HG03565 (cell line): Measurements from ENCODE around the gene TRPM3.

Experiments
- ATAC-seq: cut with Tn5 transposase; IDR thresholded peaks from one replicate; pipeline ENCODE4 v1.9.1; 2021; ENCODE audit warnings: mild to moderate bottlenecking, moderate library complexity; ENCODE audit not compliant: unreplicated experiment

Gene TRPM3

GRCh38 chr9:70616228-70616990 is 505.0 kb downstream of the TRPM3 start:
- no peak for ATAC-seq

- no peak for ATAC-seq
Measured at GRCh38 chr9:70615464-70616138, 505.8 kb downstream of the TRPM3 start.

- no peak for ATAC-seq
Measured at GRCh38 chr9:70614786-70615463, 506.5 kb downstream of the TRPM3 start.

GRCh38 chr9:70613024-70613768 is 508.2 kb downstream of the TRPM3 start:
- no peak for ATAC-seq

- no peak for ATAC-seq
Measured at GRCh38 chr9:70610287-70610644, 511.2 kb downstream of the TRPM3 start.

- no peak for ATAC-seq
Measured at GRCh38 chr9:70609542-70610286, 511.7 kb downstream of the TRPM3 start.

- ATAC-seq: no peak
Measured at GRCh38 chr9:70609011-70609410, 512.4 kb downstream of the TRPM3 start.

GRCh38 chr9:70607926-70608325 is 513.5 kb downstream of the TRPM3 start:
- ATAC-seq: no peak

- ATAC-seq: no peak
Measured at GRCh38 chr9:70607329-70607728, 514.1 kb downstream of the TRPM3 start.

- no peak for ATAC-seq
Measured at GRCh38 chr9:70603020-70603411, 518.4 kb downstream of the TRPM3 start.

- ATAC-seq: peak; percentile 85
Measured at GRCh38 chr9:70602321-70603019, 519.0 kb downstream of the TRPM3 start.

GRCh38 chr9:70601000-70601951 is 520.1 kb downstream of the TRPM3 start:
- ATAC-seq: no peak

- ATAC-seq: no peak
Measured at GRCh38 chr9:70600506-70600905, 520.9 kb downstream of the TRPM3 start.

GRCh38 chr9:70597886-70598285 is 523.5 kb downstream of the TRPM3 start:
- ATAC-seq: no peak

GRCh38 chr9:70595211-70595610 is 526.2 kb downstream of the TRPM3 start:
- ATAC-seq: no peak

- ATAC-seq: no peak
Measured at GRCh38 chr9:70594386-70594944, 527.0 kb downstream of the TRPM3 start.

GRCh38 chr9:70593241-70593640 is 528.2 kb downstream of the TRPM3 start:
- no peak for ATAC-seq

GRCh38 chr9:70590315-70590677 is 531.1 kb downstream of the TRPM3 start:
- ATAC-seq: no peak
